HepG2 (cell line): Measurements from ENCODE around the gene SP1. TPM values are rescaled to one million over a fixed set of nuclear protein-coding genes. Genes with fewer than 3 reads are reported as not detected.

Experiments used
- DR1 ChIP-seq: sonication (generic); formaldehyde crosslinking; IDR thresholded peaks from 2 replicates; pipeline ENCODE4 v1.8.0; 2021; ENCODE audit warnings: mild to moderate bottlenecking, missing genetic modification reagents, inconsistent platforms
- ERF ChIP-seq: IDR thresholded peaks from 2 replicates; pipeline ENCODE4 v1.6.1; 2018; ENCODE audit warnings: missing biosample characterization, missing genetic modification reagents
- GZF1 ChIP-seq: sonication (generic); formaldehyde crosslinking; IDR thresholded peaks from 2 replicates; pipeline ENCODE4 v1.5.1; 2020; ENCODE audit warnings: mild to moderate bottlenecking, missing genetic modification reagents
- HINFP ChIP-seq: sonication (generic); formaldehyde crosslinking; IDR thresholded peaks from 2 replicates; pipeline ENCODE4 v1.4.0; 2020; ENCODE audit warnings: low read depth, mild to moderate bottlenecking, missing genetic modification reagents
- HNF1B ChIP-seq: sonication (generic); formaldehyde crosslinking; IDR thresholded peaks from 2 replicates; pipeline ENCODE4 v1.5.1; 2020; ENCODE audit warnings: mild to moderate bottlenecking, moderate library complexity, missing genetic modification reagents
- HNRNPH1 ChIP-seq: fragments of 200-400 bp; formaldehyde crosslinking; optimal IDR thresholded peaks from 2 replicates; pipeline ENCODE3; 2017; ENCODE audit warnings: mild to moderate bottlenecking, low read depth, low read length
- MED8 ChIP-seq: sonication (generic); formaldehyde crosslinking; IDR thresholded peaks from 2 replicates; pipeline ENCODE4 v1.8.1; 2023; ENCODE audit warnings: mild to moderate bottlenecking, missing genetic modification reagents; ENCODE audit not compliant: insufficient replicate concordance
- PHB2 ChIP-seq: fragments of 450-650 bp; IDR thresholded peaks from 2 replicates; pipeline ENCODE4 v1.6.1; 2018; ENCODE audit not compliant: partially characterized antibody
- SMAD9 ChIP-seq: sonication (generic); formaldehyde crosslinking; IDR thresholded peaks from 2 replicates; pipeline ENCODE4 v1.5.1; 2020; ENCODE audit warnings: mild to moderate bottlenecking, missing genetic modification reagents
- SP140L ChIP-seq: sonication (generic); formaldehyde crosslinking; IDR thresholded peaks from 2 replicates; pipeline ENCODE4 v1.4.0; 2020; ENCODE audit warnings: missing genetic modification reagents, borderline replicate concordance
- TFAP4 ChIP-seq: sonication (generic); IDR thresholded peaks from 2 replicates; pipeline ENCODE4 v1.6.1; 2016; ENCODE audit warnings: low read depth, borderline replicate concordance
- THAP9 ChIP-seq: sonication (generic); formaldehyde crosslinking; IDR thresholded peaks from 2 replicates; pipeline ENCODE4; 2020; ENCODE audit warnings: missing genetic modification reagents, mild to moderate bottlenecking, borderline replicate concordance
- TOE1 ChIP-seq: sonication (generic); formaldehyde crosslinking; IDR thresholded peaks from 2 replicates; pipeline ENCODE4 v1.4.0; 2020; ENCODE audit warnings: mild to moderate bottlenecking, missing genetic modification reagents
- ZKSCAN1 ChIP-seq: fragments of 150-350 bp; IDR thresholded peaks from 2 replicates; pipeline ENCODE4 v1.6.1; 2014; ENCODE audit warnings: low read length
- ZNF607 ChIP-seq: sonication (generic); formaldehyde crosslinking; IDR thresholded peaks from 2 replicates; pipeline ENCODE4 v1.5.1; 2020; ENCODE audit warnings: missing genetic modification reagents, mild to moderate bottlenecking, borderline replicate concordance
- polyA plus RNA-seq, 8 experiments: library from polyadenylated mRNA; depleted of rRNA in 3 of 8; stranded (reverse) in 7 of 8; unstranded in 1 of 8; fragments of >200 nt; fragmentation: Illumina TruSeq in 4 of 8; extraction: Trizol in 4 of 8; gene quantifications; 2 replicates each; pipeline versions ENCODE4 v1.2.1 to v1.2.3, GENCODE V29; 2011 to 2016; ENCODE audit warnings: low read depth in 4 of 8, missing spikeins in 1 of 8, mixed read lengths in 1 of 8; ENCODE audit not compliant: insufficient read depth in 1 of 8
- total RNA-seq, 5 experiments: library from RNA; depleted of rRNA; stranded (reverse); fragments of >200 nt; fragmentation: Illumina TruSeq; extraction: Trizol; gene quantifications; 2 replicates each; pipeline ENCODE4 v1.2.3, GENCODE V29; 2016; ENCODE audit warnings: low read depth in 1 of 5
- TF ChIP-seq, protein P1 (sequence below): sonication (generic); formaldehyde crosslinking; IDR thresholded peaks from 2 replicates; pipeline ENCODE4 v1.4.0; 2020; ENCODE audit warnings: missing genetic modification reagents, mild to moderate bottlenecking, borderline replicate concordance

SP1 gene
- total and polyA plus RNA-seq, 2 of the 13 experiments (the other 11 are each of a cell fraction or from before 2014, with no cell fraction given), result 26.5 to 27.5 TPM

GRCh38 chr12:53441040-53441833 is 61.3 kb downstream of the SP1 start, which contains the start of gene PRR13 (continued):
- TF ChIP-seq ZNF607 (CRISPR knock-in tag) (no peak), SMAD9 (CRISPR knock-in tag) (no peak), HINFP (peak; percentile 63; the same call in 1 of the 2 replicates), DR1 (CRISPR knock-in tag) (peak; percentile 97), HNRNPH1 (no peak), TFAP4 (peak; percentile 30; the same call in 1 of the 2 replicates), ERF (CRISPR knock-in tag) (no peak), SP140L (no peak), MED8 (CRISPR knock-in tag) (no peak), THAP9 (CRISPR knock-in tag) (no peak), GZF1 (no peak), TOE1 (no peak), HNF1B (CRISPR knock-in tag) (0 out of 2 replicates have a peak, but pooled peaks have one; percentile 37), PHB2 (no peak), ZKSCAN1 (no peak)
- TF ChIP-seq, protein P1, sequence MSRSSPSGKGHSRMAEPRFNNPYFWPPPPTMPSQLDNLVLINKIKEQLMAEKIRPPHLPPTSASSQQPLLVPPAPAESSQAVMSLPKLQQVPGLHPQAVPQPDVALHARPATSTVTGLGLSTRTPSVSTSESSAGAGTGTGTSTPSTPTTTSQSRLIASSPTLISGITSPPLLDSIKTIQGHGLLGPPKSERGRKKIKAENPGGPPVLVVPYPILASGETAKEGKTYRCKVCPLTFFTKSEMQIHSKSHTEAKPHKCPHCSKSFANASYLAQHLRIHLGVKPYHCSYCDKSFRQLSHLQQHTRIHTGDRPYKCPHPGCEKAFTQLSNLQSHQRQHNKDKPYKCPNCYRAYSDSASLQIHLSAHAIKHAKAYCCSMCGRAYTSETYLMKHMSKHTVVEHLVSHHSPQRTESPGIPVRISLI (CRISPR knock-in tag), result no peak; the same call in 1 of the 2 replicates
